Lung (tissue), 12 donors: Measurements from ENCODE around the gene ADCY5. TPM values are rescaled to one million over a fixed set of nuclear protein-coding genes. Genes with fewer than 3 reads are reported as not detected.

Experiments used
- ATAC-seq: fragments of 200-7000 bp; cut with Tn5 transposase; one replicate; pipeline ENCODE4 v1.9.1; 2020; ENCODE audit warnings: moderate number of reproducible peaks; ENCODE audit not compliant: insufficient read depth, low FRiP score
- DNase-seq, 3 donors: peaks; one replicate each; pipeline ENCODE4 v3.0.0-alpha.2; 2013 to 2017
- H3K27ac ChIP-seq, 2 donors: one replicate each; pipeline ENCODE4 v1.5.1; 2013; ENCODE audit warnings: mild to moderate bottlenecking in 2 of 2, moderate library complexity in 2 of 2, control low read depth in 1 of 2, inconsistent platforms in 1 of 2, low read depth in 1 of 2, low read length in 1 of 2
- H3K27me3 ChIP-seq, 3 donors: one replicate each; pipeline ENCODE4 v1.5.1; 2013; ENCODE audit warnings: low read length in 2 of 3; ENCODE audit not compliant: control insufficient read depth in 3 of 3, insufficient read depth in 3 of 3
- H3K36me3 ChIP-seq, 4 donors: one replicate each; pipeline ENCODE4 v1.5.1; 2013; ENCODE audit warnings: low read length in 4 of 4, mild to moderate bottlenecking in 1 of 4, moderate library complexity in 1 of 4; ENCODE audit not compliant: control insufficient read depth in 4 of 4, insufficient read depth in 4 of 4
- H3K4me1 ChIP-seq, 5 donors: one replicate each; pipeline ENCODE4 v1.5.1; 2013; ENCODE audit warnings: low read length in 5 of 5, mild to moderate bottlenecking in 2 of 5, moderate library complexity in 1 of 5; ENCODE audit not compliant: control insufficient read depth in 5 of 5, insufficient read depth in 5 of 5
- H3K4me3 ChIP-seq: one replicate; pipeline ENCODE4 v1.5.1; 2013; ENCODE audit warnings: mild to moderate bottlenecking, control low read depth, moderate library complexity
- H3K9ac ChIP-seq, 2 donors: one replicate each; pipeline ENCODE4 v1.5.1; 2013; ENCODE audit warnings: low read length in 2 of 2, control low read depth in 1 of 2; ENCODE audit not compliant: insufficient read depth in 1 of 2
- H3K9me3 ChIP-seq, 4 donors: one replicate each; pipeline ENCODE4 v1.5.1; 2013; ENCODE audit warnings: low read length in 3 of 4, mild to moderate bottlenecking in 1 of 4, moderate library complexity in 1 of 4; ENCODE audit not compliant: control insufficient read depth in 4 of 4, insufficient read depth in 3 of 4
- WGBS, 2 donors: extraction: QIAGEN DNeasy Blood & Tissue Kit; methylation state at CpG; one replicate each; pipeline ENCODE4 v1.1.7; 2013; 5-methylcytosine and 5-hydroxymethylcytosine counted together
- polyA plus RNA-seq, 2 donors: library from polyadenylated mRNA; stranded (reverse); fragments of 200-250 nt; gene quantifications; one replicate each; pipeline ENCODE4 v1.2.1, GENCODE V29; 2013
- total RNA-seq, 2 donors: library from RNA; depleted of rRNA in 1 of 2; stranded (reverse); fragments of >200 nt in 1 of 2; gene quantifications; one replicate each; pipeline ENCODE4 v1.2.1, GENCODE V29; 2014 to 2021
- TF ChIP-seq, protein P1 (sequence below): IDR thresholded peaks from 2 replicates; pipeline ENCODE4 v1.5.1; 2012; ENCODE audit warnings: mild to moderate bottlenecking; ENCODE audit errors: control extremely low read depth, extremely low read depth
- donor health status: control.
- donor health status: control.
- donor health status: Bipolar disorder and iron deficiency.
- donor health status: healthy.
- donor health status: DM: yes; HTN: yes; CAD: no.

ADCY5 gene
- total and polyA plus RNA-seq, 4 donors = 1.2 to 8.4 (median 2.4) TPM

DNA sequence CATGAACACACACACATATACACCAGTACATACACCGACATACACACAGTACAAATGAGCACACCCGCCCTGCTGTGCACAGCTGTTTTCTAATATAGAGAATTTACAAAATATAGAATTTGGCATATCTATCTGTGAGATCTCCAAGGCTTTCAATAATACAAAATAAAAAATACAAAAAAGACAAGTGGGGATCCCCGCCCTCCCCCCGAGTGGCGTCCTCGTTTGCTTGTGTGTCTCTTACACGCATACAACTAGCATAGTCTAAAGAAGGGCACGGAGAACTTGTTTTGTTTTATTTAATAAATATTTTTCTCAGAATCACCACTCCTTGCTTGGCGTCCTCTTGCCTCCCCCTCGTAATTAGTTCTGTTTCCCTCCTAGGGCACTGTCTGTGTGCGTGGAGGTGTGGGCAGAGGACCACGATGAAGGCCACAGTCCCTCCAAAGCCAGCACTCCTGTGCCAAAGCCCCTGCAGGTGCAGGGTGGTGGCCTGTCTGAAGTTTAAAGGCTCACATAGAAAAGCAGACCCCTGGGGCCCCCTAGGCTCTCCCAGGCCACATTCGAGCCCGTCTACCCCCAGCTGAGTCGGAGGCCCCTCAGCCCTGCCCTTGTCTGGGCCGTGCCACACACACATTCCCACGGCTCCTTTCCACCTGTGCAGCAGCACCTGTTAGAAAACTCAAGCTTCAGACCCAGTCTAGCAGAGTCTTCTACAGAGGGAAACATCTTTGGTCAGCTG lies 165.1 kb downstream of the ADCY5 start:
- no peak overlapping the region for H3K4me3 ChIP-seq
- 89 to 91% methylated on average over 17 of the region's 17 CpGs for WGBS, 2 donors
- ATAC-seq (no peak), DNase-seq (no peak)
- TF ChIP-seq, protein P1, sequence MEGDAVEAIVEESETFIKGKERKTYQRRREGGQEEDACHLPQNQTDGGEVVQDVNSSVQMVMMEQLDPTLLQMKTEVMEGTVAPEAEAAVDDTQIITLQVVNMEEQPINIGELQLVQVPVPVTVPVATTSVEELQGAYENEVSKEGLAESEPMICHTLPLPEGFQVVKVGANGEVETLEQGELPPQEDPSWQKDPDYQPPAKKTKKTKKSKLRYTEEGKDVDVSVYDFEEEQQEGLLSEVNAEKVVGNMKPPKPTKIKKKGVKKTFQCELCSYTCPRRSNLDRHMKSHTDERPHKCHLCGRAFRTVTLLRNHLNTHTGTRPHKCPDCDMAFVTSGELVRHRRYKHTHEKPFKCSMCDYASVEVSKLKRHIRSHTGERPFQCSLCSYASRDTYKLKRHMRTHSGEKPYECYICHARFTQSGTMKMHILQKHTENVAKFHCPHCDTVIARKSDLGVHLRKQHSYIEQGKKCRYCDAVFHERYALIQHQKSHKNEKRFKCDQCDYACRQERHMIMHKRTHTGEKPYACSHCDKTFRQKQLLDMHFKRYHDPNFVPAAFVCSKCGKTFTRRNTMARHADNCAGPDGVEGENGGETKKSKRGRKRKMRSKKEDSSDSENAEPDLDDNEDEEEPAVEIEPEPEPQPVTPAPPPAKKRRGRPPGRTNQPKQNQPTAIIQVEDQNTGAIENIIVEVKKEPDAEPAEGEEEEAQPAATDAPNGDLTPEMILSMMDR = no peak
- H3K9me3 ChIP-seq = no peaks in the 10 kb centered on the region
- H3K27me3 ChIP-seq = no peaks in the 10 kb centered on the region
- H3K9ac ChIP-seq = no peak overlapping the region
- H3K36me3 ChIP-seq = peaks cover 0 to 10% (median 2%) of the 10 kb centered on the region in 4 donors
- no peak overlapping the region for H3K27ac ChIP-seq
- H3K4me1 ChIP-seq = no peaks in the 10 kb centered on the region

DNA sequence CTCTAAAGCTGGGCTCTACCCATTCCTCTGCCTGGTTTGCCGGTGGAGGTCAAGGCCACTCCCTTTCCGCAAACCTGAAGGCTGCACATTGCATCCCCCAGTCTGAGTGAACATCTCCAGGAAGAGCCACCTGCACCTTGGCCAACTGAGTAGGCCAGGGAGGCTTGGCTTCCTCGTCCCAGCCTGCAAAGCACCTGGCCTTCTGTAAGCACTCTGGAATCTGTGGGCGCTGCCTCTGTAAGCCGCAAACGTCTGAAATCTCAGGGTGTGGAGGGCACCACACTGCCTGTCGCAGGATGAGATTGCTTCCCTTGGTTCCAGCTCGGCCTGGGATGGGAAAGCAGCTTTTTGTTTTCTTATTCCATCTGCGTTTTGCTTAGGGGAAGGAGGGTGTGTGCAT lies 165.8 kb downstream of the ADCY5 start:
- H3K9ac ChIP-seq = no peak overlapping the region
- H3K27me3 ChIP-seq = no peaks in the 10 kb centered on the region
- WGBS, 2 donors = 86 to 87% methylated on average over 9 of the region's 9 CpGs
- peaks cover 0 to 7% (median 2%) of the 10 kb centered on the region in 4 donors for H3K36me3 ChIP-seq
- H3K27ac ChIP-seq = no peak overlapping the region
- H3K4me3 ChIP-seq = no peak overlapping the region
- DNase-seq (no peak), ATAC-seq (no peak)
- H3K4me1 ChIP-seq = no peaks in the 10 kb centered on the region
- no peaks in the 10 kb centered on the region for H3K9me3 ChIP-seq
- TF ChIP-seq, protein P1 = no peak

GRCh38 chr3:123282461-123282860 lies 166.4 kb downstream of the ADCY5 start:
- Histone ChIP-seq H3K4me1 (no peaks in the 10 kb centered on the region), H3K27ac (no peak overlapping the region), H3K36me3 (peaks cover 0 to 7% (median 2%) of the 10 kb centered on the region in 4 donors), H3K27me3 (no peaks in the 10 kb centered on the region), H3K9me3 (no peaks in the 10 kb centered on the region), H3K9ac (no peak overlapping the region), H3K4me3 (no peak overlapping the region)
- TF ChIP-seq, protein P1 = no peak
- 82 to 88% methylated on average over 8 of the region's 8 CpGs for WGBS, 2 donors
- ATAC-seq = no peak
- DNase-seq = no peak
